CD14-positive monocyte (primary cell): ENCODE measurements around the gene ABI3. TPM values are rescaled to one million over a fixed set of nuclear protein-coding genes. Genes with fewer than 3 reads are reported as not detected.
A peak's percentile ranks its signal among the peaks of the same experiment; 100 is the strongest.

ENCODE experiments used
- DNase-seq, 3 donors: peaks; one replicate each; pipeline ENCODE4 v3.0.0-alpha.2; 2011 to 2022
- H2AFZ ChIP-seq: 2 replicates; pipeline ENCODE4 v1.6.0; 2012; ENCODE audit warnings: mild to moderate bottlenecking, low read depth, low read length, inconsistent platforms; ENCODE audit not compliant: insufficient read depth, poor library complexity, severe bottlenecking
- H3K27ac ChIP-seq, 2 donors: 1 replicate in 1 of 2; 2 replicates in 1 of 2; pipeline ENCODE4 v1.5.1; 2012 to 2013; ENCODE audit warnings: low read length in 2 of 2, control low read depth in 1 of 2, inconsistent platforms in 1 of 2, low read depth in 1 of 2, mild to moderate bottlenecking in 1 of 2
- H3K27me3 ChIP-seq, 2 donors: one replicate each; pipeline versions ENCODE4 v1.6.0 to v1.6.1; 2011 to 2013; ENCODE audit warnings: low read length in 2 of 2; ENCODE audit not compliant: control insufficient read depth in 2 of 2, insufficient read depth in 2 of 2
- H3K36me3 ChIP-seq, 2 donors: replicated peaks in 1 of 2; 1 replicate in 1 of 2; 2 replicates in 1 of 2; pipeline versions ENCODE4 v1.5.1 to v1.6.1; 2012 to 2013; ENCODE audit warnings: low read length in 2 of 2, control low read depth in 1 of 2, inconsistent platforms in 1 of 2, mild to moderate bottlenecking in 1 of 2; ENCODE audit not compliant: insufficient read depth in 2 of 2, control insufficient read depth in 1 of 2
- H3K4me1 ChIP-seq, 2 donors: 1 replicate in 1 of 2; 2 replicates in 1 of 2; pipeline versions ENCODE4 v1.5.1 to v1.6.1; 2012 to 2013; ENCODE audit warnings: low read length in 2 of 2, control low read depth in 1 of 2, inconsistent platforms in 1 of 2, mild to moderate bottlenecking in 1 of 2, moderate library complexity in 1 of 2; ENCODE audit not compliant: insufficient read depth in 2 of 2, control insufficient read depth in 1 of 2
- H3K4me2 ChIP-seq: replicated peaks from 2 replicates; pipeline ENCODE3; 2012; ENCODE audit warnings: low read length, moderate library complexity, mild to moderate bottlenecking; ENCODE audit not compliant: poor library complexity, severe bottlenecking; ENCODE audit errors: extremely low read depth
- H3K4me3 ChIP-seq, 3 experiments: fragments of 200-600 bp in 1 of 3; sonication (generic) in 1 of 3; replicated peaks in 1 of 3; 1 replicate in 2 of 3; 2 replicates in 1 of 3; pipeline ENCODE4 v1.5.1; 2011 to 2013; ENCODE audit warnings: low read length in 3 of 3, mild to moderate bottlenecking in 3 of 3, control low read depth in 2 of 3, low read depth in 2 of 3, inconsistent platforms in 1 of 3, moderate library complexity in 1 of 3
- H3K79me2 ChIP-seq: 2 replicates; pipeline ENCODE4 v1.6.0; 2012; ENCODE audit warnings: mild to moderate bottlenecking, control low read depth, inconsistent platforms, low read length, moderate library complexity; ENCODE audit not compliant: insufficient read depth
- H3K9ac ChIP-seq: 2 replicates; pipeline ENCODE4 v1.6.0; 2017; ENCODE audit warnings: low read length, mild to moderate bottlenecking; ENCODE audit not compliant: insufficient read depth, poor library complexity, severe bottlenecking
- H3K9me3 ChIP-seq, 2 donors: replicated peaks in 1 of 2; 1 replicate in 1 of 2; 2 replicates in 1 of 2; pipeline versions ENCODE4 v1.5.1 to v1.6.1; 2012 to 2013; ENCODE audit warnings: low read length in 2 of 2, control low read depth in 1 of 2; ENCODE audit not compliant: control insufficient read depth in 1 of 2, insufficient read depth in 1 of 2
- H4K20me1 ChIP-seq: 2 replicates; pipeline ENCODE4 v1.6.0; 2012; ENCODE audit warnings: mild to moderate bottlenecking, low read length, control low read depth, moderate library complexity; ENCODE audit not compliant: insufficient read depth
- H3K27ac Mint-ChIP-seq, 7 donors: one replicate each; pipeline ENCODE4 v1.8.0; 2020; ENCODE audit warnings: mild to moderate bottlenecking in 7 of 7, mixed read lengths in 7 of 7, moderate library complexity in 6 of 7, inconsistent platforms in 2 of 7
- H3K27me3 Mint-ChIP-seq, 3 donors: one replicate each; pipeline ENCODE4 v1.8.0; 2021 to 2022; ENCODE audit warnings: low read depth in 3 of 3, mild to moderate bottlenecking in 3 of 3, mixed read lengths in 3 of 3, moderate library complexity in 3 of 3, inconsistent platforms in 1 of 3
- H3K36me3 Mint-ChIP-seq, 2 donors: one replicate each; pipeline ENCODE4 v1.8.0; 2020; ENCODE audit warnings: mixed read lengths in 2 of 2, inconsistent platforms in 1 of 2, mild to moderate bottlenecking in 1 of 2
- H3K4me1 Mint-ChIP-seq: one replicate; pipeline ENCODE4 v1.8.0; 2020; ENCODE audit warnings: mild to moderate bottlenecking, mixed read lengths
- H3K4me3 Mint-ChIP-seq, 2 donors: one replicate each; pipeline ENCODE4 v1.8.0; 2020; ENCODE audit warnings: mild to moderate bottlenecking in 2 of 2, mixed read lengths in 2 of 2, moderate library complexity in 1 of 2
- H3K9me3 Mint-ChIP-seq, 7 donors: one replicate each; pipeline ENCODE4 v1.8.0; 2020 to 2022; ENCODE audit warnings: mixed read lengths in 7 of 7, mild to moderate bottlenecking in 6 of 7, moderate library complexity in 6 of 7, inconsistent platforms in 2 of 7
- WGBS: methylation state at CpG from one replicate; pipeline ENCODE4 v1.1.5; 2013; ENCODE audit warnings: missing lambda C conversion rate; ENCODE audit not compliant: insufficient coverage; 5-methylcytosine and 5-hydroxymethylcytosine counted together
- intact Hi-C, 2 donors: fragments of 100-400 bp; cut with micrococcal nuclease; formaldehyde crosslinking; loops; one replicate each; pipeline versions ENCODE4 v1.15.0 to v1.15.1; 2023
- polyA plus RNA-seq, 3 donors: library from polyadenylated mRNA; depleted of rRNA in 1 of 3; unstranded in 2 of 3; stranded (reverse) in 1 of 3; fragments of 300-500 nt in 2 of 3; fragments of >200 nt in 1 of 3; fragmentation: Illumina TruSeq in 2 of 3; gene quantifications; 1 replicate in 2 of 3; 2 replicates in 1 of 3; pipeline ENCODE4 v1.2.3, GENCODE V29; 2012 to 2021
- TF ChIP-seq, protein P1 (sequence below): fragments of 200-600 bp; IDR thresholded peaks from one replicate; pipeline ENCODE4 v1.8.0; 2022; ENCODE audit warnings: antibody characterized with exemption, mild to moderate bottlenecking

ABI3 gene
- polyA plus RNA-seq, 3 donors = 43.2 to 90.6 (median 73.2) TPM

DNA sequence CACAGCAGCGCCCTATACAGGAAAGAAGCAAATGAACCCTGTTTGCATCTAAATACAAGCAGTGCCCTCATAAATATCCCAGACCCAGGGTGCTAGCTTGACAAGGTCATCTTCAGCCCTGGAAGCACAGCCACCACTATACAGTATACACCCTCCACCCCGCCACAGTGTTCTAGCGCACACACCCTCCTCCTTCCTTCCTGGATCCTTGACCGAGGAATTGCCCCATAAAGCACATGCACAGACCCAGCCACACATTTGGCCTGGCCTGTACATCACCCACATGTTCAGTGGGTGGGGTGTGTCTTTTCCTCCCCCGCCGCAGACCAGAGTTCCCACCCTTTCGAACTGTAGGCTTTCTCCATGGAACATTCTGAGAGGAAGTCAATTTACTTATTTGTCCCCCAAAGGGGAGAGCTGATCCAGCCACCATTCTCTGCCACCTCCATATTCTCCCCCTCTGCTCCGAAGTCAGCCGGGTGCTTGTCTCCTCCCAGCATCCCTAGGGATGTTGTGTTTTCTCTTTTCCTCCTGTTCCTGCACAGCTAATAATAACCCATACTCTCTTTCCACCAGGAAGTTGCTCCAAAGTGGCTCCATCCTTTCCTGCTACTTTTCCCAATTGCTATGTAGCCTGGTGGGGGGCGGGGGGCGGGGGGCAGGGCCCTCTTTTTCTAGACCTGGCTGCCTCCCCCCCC is 6.6 kb downstream of the ABI3 start:
- intact Hi-C loops = no loop called here
- Histone ChIP-seq H4K20me1 (peaks cover 15% of the 10 kb centered on the region), H3K9ac (peak overlapping the region; percentile 79), H3K4me2 (peak overlapping the region; percentile 67), H3K9me3 (no peaks in the 10 kb centered on the region), H3K27ac (peak overlapping the region; percentile 97 to 99), H3K4me3 (peak overlapping the region in 1 of 3 experiments; percentile 72), H3K27me3 (no peaks in the 10 kb centered on the region), H3K79me2 (peaks cover 31% of the 10 kb centered on the region), H2AFZ (no peak overlapping the region), H3K4me1 (peaks cover 84 to 91% of the 10 kb centered on the region in 2 donors), H3K36me3 (peaks cover 6 to 13% of the 10 kb centered on the region in 2 donors)
- Mint-ChIP-seq H3K9me3 (peaks cover 0 to 2% (median 0%) of the 10 kb centered on the region in 7 donors), H3K4me1 (peaks cover 83% of the 10 kb centered on the region), H3K36me3 (peaks cover 27 to 47% of the 10 kb centered on the region in 2 donors), H3K4me3 (peak overlapping the region; percentile 52 to 79), H3K27ac (peak overlapping the region; percentile 95 to 100 (median 99)), H3K27me3 (peaks cover 2 to 5% (median 3%) of the 10 kb centered on the region in 3 donors)
- TF ChIP-seq, protein P1, sequence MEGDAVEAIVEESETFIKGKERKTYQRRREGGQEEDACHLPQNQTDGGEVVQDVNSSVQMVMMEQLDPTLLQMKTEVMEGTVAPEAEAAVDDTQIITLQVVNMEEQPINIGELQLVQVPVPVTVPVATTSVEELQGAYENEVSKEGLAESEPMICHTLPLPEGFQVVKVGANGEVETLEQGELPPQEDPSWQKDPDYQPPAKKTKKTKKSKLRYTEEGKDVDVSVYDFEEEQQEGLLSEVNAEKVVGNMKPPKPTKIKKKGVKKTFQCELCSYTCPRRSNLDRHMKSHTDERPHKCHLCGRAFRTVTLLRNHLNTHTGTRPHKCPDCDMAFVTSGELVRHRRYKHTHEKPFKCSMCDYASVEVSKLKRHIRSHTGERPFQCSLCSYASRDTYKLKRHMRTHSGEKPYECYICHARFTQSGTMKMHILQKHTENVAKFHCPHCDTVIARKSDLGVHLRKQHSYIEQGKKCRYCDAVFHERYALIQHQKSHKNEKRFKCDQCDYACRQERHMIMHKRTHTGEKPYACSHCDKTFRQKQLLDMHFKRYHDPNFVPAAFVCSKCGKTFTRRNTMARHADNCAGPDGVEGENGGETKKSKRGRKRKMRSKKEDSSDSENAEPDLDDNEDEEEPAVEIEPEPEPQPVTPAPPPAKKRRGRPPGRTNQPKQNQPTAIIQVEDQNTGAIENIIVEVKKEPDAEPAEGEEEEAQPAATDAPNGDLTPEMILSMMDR = no peak
- DNase-seq = peak; percentile 74 to 85 (median 75)
- WGBS = 100% methylated on average over 1 of the region's 11 CpGs

DNA sequence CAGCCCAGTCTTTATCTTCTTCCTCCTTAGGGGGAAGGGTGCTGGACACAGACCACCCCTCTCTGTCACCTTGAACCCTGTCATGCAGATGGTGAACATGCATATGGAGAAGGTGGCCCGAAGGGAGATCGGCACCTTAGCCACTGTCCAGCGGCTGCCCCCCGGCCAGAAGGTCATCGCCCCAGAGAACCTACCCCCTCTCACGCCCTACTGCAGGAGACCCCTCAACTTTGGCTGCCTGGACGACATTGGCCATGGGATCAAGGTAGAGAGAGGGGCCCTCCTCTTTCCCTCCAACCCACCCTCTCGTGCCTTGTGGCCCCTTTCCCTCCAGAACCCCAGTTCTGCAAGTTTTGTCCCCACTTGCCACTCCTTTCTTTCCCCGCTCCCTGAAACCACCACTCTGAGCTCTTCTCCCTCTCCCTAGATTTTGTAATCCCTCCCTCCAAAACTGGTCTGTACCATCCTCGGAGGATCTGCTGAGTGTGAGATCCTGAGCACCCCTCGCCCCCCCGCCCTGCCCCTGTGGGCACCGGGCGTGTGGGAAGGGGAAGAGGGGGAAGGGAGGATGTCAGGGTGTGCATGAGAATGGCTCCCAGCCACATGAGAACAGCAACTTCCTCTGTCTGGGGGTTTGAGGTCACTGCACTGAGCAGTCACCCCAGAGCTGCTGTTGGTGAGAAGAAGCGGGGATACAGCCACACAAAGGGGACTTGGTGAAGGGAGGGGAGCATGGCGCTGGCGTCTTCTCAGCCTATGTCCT is 7.3 kb downstream of the ABI3 start:
- WGBS = 50% methylated on average over 4 of the region's 17 CpGs
- peak overlapping the region; percentile 99 to 100 (median 99) for H3K27ac Mint-ChIP-seq
- intact Hi-C loops = loop anchor here in 1 of 2 donors (2.0 kb wide), 1 partner anchor 25 kb away; no protein-coding TSS in a partner anchor
- peak overlapping the region; percentile 67 to 90 for H3K4me3 Mint-ChIP-seq
- H3K4me2 ChIP-seq = peak overlapping the region; percentile 67
- H3K36me3 Mint-ChIP-seq = peaks cover 33 to 52% of the 10 kb centered on the region in 2 donors
- H3K4me1 ChIP-seq = peaks cover 82 to 91% of the 10 kb centered on the region in 2 donors
- TF ChIP-seq, protein P1 = no peak
- H3K27me3 ChIP-seq = no peaks in the 10 kb centered on the region
- no peaks in the 10 kb centered on the region for H3K9me3 ChIP-seq
- H3K79me2 ChIP-seq = peaks cover 23% of the 10 kb centered on the region
- peaks cover 4 to 11% (median 6%) of the 10 kb centered on the region in 3 donors for H3K27me3 Mint-ChIP-seq
- H3K9ac ChIP-seq = peak overlapping the region; percentile 79
- peak overlapping the region in 2 of 3 experiments; percentile 6 to 72 for H3K4me3 ChIP-seq
- H2AFZ ChIP-seq = no peak overlapping the region
- peak; percentile 94 to 96 (median 94) for DNase-seq
- peak overlapping the region; percentile 97 to 99 for H3K27ac ChIP-seq
- H4K20me1 ChIP-seq = peaks cover 8% of the 10 kb centered on the region
- H3K36me3 ChIP-seq = peaks cover 13 to 20% of the 10 kb centered on the region in 2 donors
- peaks cover 83% of the 10 kb centered on the region for H3K4me1 Mint-ChIP-seq
- peaks cover 0 to 5% (median 0%) of the 10 kb centered on the region in 7 donors for H3K9me3 Mint-ChIP-seq
